K562 (cell line): Measurements from ENCODE around the gene PKHD1. TPM values are rescaled to one million over a fixed set of nuclear protein-coding genes. Genes with fewer than 3 reads are reported as not detected.

Experiments used
- ATAC-seq: fragments of 200-7000 bp; cut with Tn5 transposase; 3 replicates; pipeline ENCODE4 v1.9.1; 2020; ENCODE audit warnings: moderate library complexity
- BruUV-seq: library from RNA; stranded (reverse); fragments of 400-500 nt; replicated peaks from 2 replicates; lab custom pipeline; 2021; lab: Mats Ljungman, UMichigan
- CTCF ChIA-PET: fragments of 300-600 bp; formaldehyde crosslinking; extraction: SDS; loops from one replicate; lab custom pipeline; 2021; ENCODE audit warnings: low intra/inter-chr PET ratio; lab: Yijun Ruan, JAX
- POLR2A ChIA-PET: fragments of 300-600, 350-650 bp; sonication (Branson Sonifier 250); formaldehyde crosslinking; extraction: SDS; loops from one replicate; lab custom pipeline; 2021; ENCODE audit warnings: antibody characterized with exemption, inconsistent platforms; lab: Yijun Ruan, JAX
- DNase-seq, 4 experiments: peaks; one replicate each; pipeline versions ENCODE4 v3.0.0 to v3.0.0-alpha.2; 2011 to 2018; ENCODE audit warnings: low spot score in 3 of 4, mixed read lengths in 3 of 4; ENCODE audit errors: extremely low read depth in 1 of 4
- FAIRE-seq: peaks from 2 replicates; lab custom pipeline; 2011; peaks lifted over from hg19 to GRCh38; lab: Jason Lieb, UNC
- H2AFZ ChIP-seq: 2 replicates; pipeline ENCODE4 v1.6.0; 2011; ENCODE audit warnings: low read depth, low read length, control low read depth, inconsistent platforms
- H3K27ac ChIP-seq: fragments of 200-600 bp; 3 replicates; pipeline ENCODE4 v1.8.0; 2011; ENCODE audit warnings: low read depth, mild to moderate bottlenecking, control low read depth, inconsistent platforms, low read length, moderate library complexity, mixed read lengths; ENCODE audit errors: extremely low read depth
- H3K27me3 ChIP-seq, 2 experiments: fragments of 300-600 bp in 1 of 2; 2 replicates in 1 of 2; 3 replicates in 1 of 2; pipeline versions ENCODE4 v1.6.0 to v1.8.0; 2011; ENCODE audit warnings: inconsistent platforms in 2 of 2, low read length in 2 of 2, mild to moderate bottlenecking in 1 of 2, mixed read lengths in 1 of 2, moderate library complexity in 1 of 2; ENCODE audit not compliant: control insufficient read depth in 2 of 2, insufficient read depth in 2 of 2
- H3K36me3 ChIP-seq: fragments of 300-600 bp; 3 replicates; pipeline ENCODE4 v1.8.0; 2011; ENCODE audit warnings: mild to moderate bottlenecking, low read length, inconsistent platforms; ENCODE audit not compliant: control insufficient read depth, insufficient read depth
- H3K4me1 ChIP-seq, 2 experiments: fragments of 200-600 bp in 1 of 2; replicated peaks in 1 of 2; 2 replicates in 1 of 2; 3 replicates in 1 of 2; pipeline versions ENCODE4 v1.5.1 to v1.8.0; 2011; ENCODE audit warnings: inconsistent platforms in 2 of 2, low read length in 2 of 2, mild to moderate bottlenecking in 1 of 2, mixed read lengths in 1 of 2, moderate library complexity in 1 of 2; ENCODE audit not compliant: control insufficient read depth in 2 of 2, insufficient read depth in 2 of 2
- H3K4me2 ChIP-seq: 2 replicates; pipeline ENCODE4 v1.6.1; 2011; ENCODE audit warnings: low read length, control low read depth, inconsistent platforms, mixed read lengths; ENCODE audit not compliant: insufficient read depth
- H3K4me3 ChIP-seq: fragments of 200-600 bp; sonication (generic), shearing (Covaris generic); 2 replicates; pipeline ENCODE4 v1.5.1; 2016; ENCODE audit warnings: control low read depth, inconsistent platforms
- H3K79me2 ChIP-seq: fragments of 200-600 bp; 3 replicates; pipeline ENCODE4 v1.8.0; 2011; ENCODE audit warnings: low read length, inconsistent platforms; ENCODE audit not compliant: control insufficient read depth, insufficient read depth
- H3K9ac ChIP-seq, 2 experiments: 2 replicates each; pipeline versions ENCODE4 v1.6.0 to v1.6.1; 2011; ENCODE audit warnings: low read depth in 2 of 2, low read length in 2 of 2, control low read depth in 1 of 2, inconsistent platforms in 1 of 2, mild to moderate bottlenecking in 1 of 2, mixed read lengths in 1 of 2; ENCODE audit not compliant: insufficient read depth in 1 of 2
- H3K9me1 ChIP-seq: one replicate; pipeline ENCODE4 v1.6.0; 2011; ENCODE audit warnings: inconsistent platforms, mild to moderate bottlenecking, low read length, moderate library complexity; ENCODE audit not compliant: control insufficient read depth, insufficient read depth
- H3K9me3 ChIP-seq: replicated peaks from 2 replicates; pipeline ENCODE4 v1.5.1; 2011; ENCODE audit warnings: low read depth, low read length, inconsistent platforms; ENCODE audit not compliant: control insufficient read depth, insufficient read depth
- H4K20me1 ChIP-seq: replicated peaks from 2 replicates; pipeline ENCODE4 v1.6.1; 2011; ENCODE audit warnings: low read length, inconsistent platforms, mixed read lengths; ENCODE audit not compliant: control insufficient read depth, insufficient read depth
- EP400 ChIP-seq: fragments of 450-650 bp; IDR thresholded peaks from 2 replicates; pipeline ENCODE4 v1.6.1; 2017; ENCODE audit warnings: antibody characterized with exemption, mild to moderate bottlenecking, moderate library complexity
- FOSL1 ChIP-seq: fragments of 200-800 bp; sonication (Bioruptor generic); conservative IDR thresholded peaks from 2 replicates; pipeline ENCODE4 v1.6.1; 2016; ENCODE audit warnings: missing genetic modification characterization, missing compliant biosample characterization
- JUN ChIP-seq, 2 experiments: sonication (generic) in 1 of 2; formaldehyde crosslinking in 1 of 2; IDR thresholded peaks; 2 replicates each; pipeline versions ENCODE4 v1.6.1 to v1.8.0; 2012 to 2022; ENCODE audit warnings: borderline replicate concordance in 2 of 2, mild to moderate bottlenecking in 2 of 2, improper control_type of control experiment in 1 of 2, low read depth in 1 of 2, low read length in 1 of 2, missing genetic modification reagents in 1 of 2
- KAT7 ChIP-seq: sonication (generic); formaldehyde crosslinking; IDR thresholded peaks from 2 replicates; pipeline ENCODE4 v1.8.0; 2022; ENCODE audit warnings: missing genetic modification reagents, mild to moderate bottlenecking, borderline replicate concordance
- MIER1 ChIP-seq: fragments of 450-650 bp; IDR thresholded peaks from 2 replicates; pipeline ENCODE4 v1.6.1; 2016; ENCODE audit warnings: antibody characterized with exemption, mild to moderate bottlenecking, low read depth
- RBM39 ChIP-seq: fragments of 200-400 bp; formaldehyde crosslinking; optimal IDR thresholded peaks from 2 replicates; pipeline ENCODE3; 2018; ENCODE audit warnings: low read depth, low read length
- RFX7 ChIP-seq: fragments of 250-450 bp; sonication (Bioruptor Pico); IDR thresholded peaks from 2 replicates; pipeline ENCODE4 v1.5.1; 2021; ENCODE audit warnings: mild to moderate bottlenecking
- SLC30A9 ChIP-seq: fragments of 250-450 bp; sonication (Bioruptor Pico); IDR thresholded peaks from 2 replicates; pipeline ENCODE4 v1.8.0; 2022; ENCODE audit warnings: mild to moderate bottlenecking, moderate library complexity
- TEAD1 ChIP-seq, 2 experiments: fragments of 450-650 bp in 1 of 2; sonication (generic) in 1 of 2; formaldehyde crosslinking; IDR thresholded peaks; 2 replicates each; pipeline versions ENCODE4 v1.4.0 to v1.8.0; 2020 to 2022; ENCODE audit warnings: mild to moderate bottlenecking in 2 of 2, missing genetic modification reagents in 1 of 2
- TRIM28 ChIP-seq: fragments of 450-650 bp; IDR thresholded peaks from 2 replicates; pipeline ENCODE4 v1.6.1; 2017
- ZC3H8 ChIP-seq: fragments of 450-650 bp; IDR thresholded peaks from 2 replicates; pipeline ENCODE4 v1.6.1; 2017
- ZNF140 ChIP-seq: fragments of 250-450 bp; sonication (Bioruptor Pico); IDR thresholded peaks from 2 replicates; pipeline ENCODE4 v1.8.0; 2021; ENCODE audit warnings: moderate library complexity, mild to moderate bottlenecking, inconsistent platforms
- ZNF408 ChIP-seq: fragments of 250-450 bp; sonication (Bioruptor Pico); IDR thresholded peaks from 2 replicates; pipeline ENCODE4 v1.4.0; 2020; ENCODE audit warnings: low read depth, mild to moderate bottlenecking, moderate library complexity
- ZNF551 ChIP-seq: fragments of 250-450 bp; sonication (Bioruptor Pico); IDR thresholded peaks from 2 replicates; pipeline ENCODE4 v1.5.0; 2021; ENCODE audit warnings: mild to moderate bottlenecking, moderate library complexity
- ZNF584 ChIP-seq: fragments of 200-800 bp; sonication (Bioruptor generic); IDR thresholded peaks from 2 replicates; pipeline ENCODE4 v1.6.1; 2016; ENCODE audit warnings: low read depth, mild to moderate bottlenecking, missing genetic modification characterization, missing compliant biosample characterization
- WGBS: fragments of 100-300 bp; shearing (Covaris generic); methylation state at CpG from one replicate; pipeline ENCODE4 v1.1.6; 2016; ENCODE audit warnings: low coverage, mixed read lengths; ENCODE audit not compliant: insufficient coverage; ENCODE audit errors: missing lambda C conversion rate; 5-methylcytosine and 5-hydroxymethylcytosine counted together
- in situ Hi-C: fragments of 300-500 bp; cut with MboI; formaldehyde crosslinking; loops from 4 replicates; pipeline ENCODE4 v1.15.0; 2018; ENCODE audit warnings: inconsistent platforms, mixed read lengths
- intact Hi-C: fragments of 100-400 bp; cut with micrococcal nuclease; formaldehyde crosslinking; loops from 2 replicates; pipeline ENCODE4 v1.14.2; 2022
- polyA plus RNA-seq, 8 experiments: library from polyadenylated mRNA; depleted of rRNA in 4 of 8; stranded (reverse) in 5 of 8; unstranded in 3 of 8; fragments of >200 nt; fragmentation: Nextera tagmentation in 2 of 8; fragmentation: Illumina TruSeq in 1 of 8; extraction: Ambion mirVana in 2 of 8; extraction: Trizol in 1 of 8; gene quantifications; 2 replicates each; pipeline versions ENCODE4 v1.2.1 to v1.2.3, GENCODE V29; 2011 to 2014; ENCODE audit warnings: inconsistent platforms in 1 of 8, missing spikeins in 1 of 8
- total RNA-seq, 7 experiments: library from RNA; depleted of rRNA in 6 of 7; stranded (reverse); fragments of >200 nt in 6 of 7; fragmentation: Illumina TruSeq in 2 of 7; extraction: Trizol in 2 of 7; gene quantifications; 2 replicates each; pipeline versions ENCODE4 v1.2.1 to v1.2.3, GENCODE V29; 2011 to 2021; ENCODE audit warnings: low replicate concordance in 1 of 7
- TF ChIP-seq, protein P1 (sequence below): fragments of 250-450 bp; sonication (Bioruptor Pico); IDR thresholded peaks from 2 replicates; pipeline ENCODE4 v1.5.0; 2021; ENCODE audit warnings: mild to moderate bottlenecking, moderate library complexity
- TF ChIP-seq, protein P2 (sequence below): fragments of 250-450 bp; sonication (Bioruptor Pico); IDR thresholded peaks from 2 replicates; pipeline ENCODE4 v1.5.0; 2020; ENCODE audit warnings: mild to moderate bottlenecking, borderline replicate concordance

PKHD1 gene
- total and polyA plus RNA-seq, 9 of the 15 experiments (the other 6 are each of a cell fraction or from before 2014, with no cell fraction given) = 0.01 to 0.04 (median 0.01) TPM; not detected in 6

DNA sequence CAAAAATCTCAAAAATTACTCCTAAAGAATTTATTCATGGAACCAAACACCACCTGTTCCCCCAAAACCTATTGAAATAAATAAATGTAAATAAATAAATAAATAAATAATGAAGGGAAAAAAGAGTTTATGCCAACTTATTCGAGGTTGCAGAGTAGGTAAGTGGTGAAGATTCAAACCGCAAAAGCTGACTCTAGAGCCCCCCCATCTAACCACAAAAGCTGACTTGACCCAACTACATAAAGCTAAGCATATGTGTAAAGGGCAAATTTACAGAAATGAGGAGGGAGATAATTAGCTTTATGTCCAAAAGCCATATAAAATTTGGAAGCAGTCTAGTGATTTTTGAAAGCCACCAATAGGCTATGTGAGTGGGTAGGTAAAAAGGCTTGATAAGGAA is 486.9 kb downstream of the PKHD1 start:
- Histone ChIP-seq H3K4me2 (no peak overlapping the region), H4K20me1 (no peaks in the 10 kb centered on the region), H3K27ac (no peak overlapping the region), H3K79me2 (no peaks in the 10 kb centered on the region), H3K27me3 (no peaks in the 10 kb centered on the region), H3K9me1 (no peaks in the 10 kb centered on the region), H3K4me3 (no peak overlapping the region), H3K4me1 (no peaks in the 10 kb centered on the region), H2AFZ (no peak overlapping the region), H3K9ac (no peak overlapping the region), H3K36me3 (no peaks in the 10 kb centered on the region), H3K9me3 (no peaks in the 10 kb centered on the region)
- BruUV-seq = no TSS peak
- WGBS = 0% methylated on average over 2 of the region's 2 CpGs
- TF ChIP-seq FOSL1 (no peak), RBM39 (no peak), ZNF584 (CRISPR knock-in tag) (no peak), EP400 (no peak), JUN (IDR thresholded peaks at IDR 0.05; ENCODE audit: borderline replicate concordance, low read depth, low read length) (no peak), JUN (CRISPR knock-in tag; IDR thresholded peaks at IDR 0.05; ENCODE audit: borderline replicate concordance) (no peak), KAT7 (CRISPR knock-in tag) (no peak), ZNF551 (no peak), RFX7 (no peak), ZNF408 (CRISPR knock-in tag) (no peak), TEAD1 (CRISPR knock-in tag; IDR thresholded peaks at IDR 0.05) (no peak), SLC30A9 (CRISPR knock-in tag) (no peak), TRIM28 (no peak), ZC3H8 (no peak), MIER1 (no peak), ZNF140 (CRISPR knock-in tag) (no peak)
- TF ChIP-seq, protein P1, sequence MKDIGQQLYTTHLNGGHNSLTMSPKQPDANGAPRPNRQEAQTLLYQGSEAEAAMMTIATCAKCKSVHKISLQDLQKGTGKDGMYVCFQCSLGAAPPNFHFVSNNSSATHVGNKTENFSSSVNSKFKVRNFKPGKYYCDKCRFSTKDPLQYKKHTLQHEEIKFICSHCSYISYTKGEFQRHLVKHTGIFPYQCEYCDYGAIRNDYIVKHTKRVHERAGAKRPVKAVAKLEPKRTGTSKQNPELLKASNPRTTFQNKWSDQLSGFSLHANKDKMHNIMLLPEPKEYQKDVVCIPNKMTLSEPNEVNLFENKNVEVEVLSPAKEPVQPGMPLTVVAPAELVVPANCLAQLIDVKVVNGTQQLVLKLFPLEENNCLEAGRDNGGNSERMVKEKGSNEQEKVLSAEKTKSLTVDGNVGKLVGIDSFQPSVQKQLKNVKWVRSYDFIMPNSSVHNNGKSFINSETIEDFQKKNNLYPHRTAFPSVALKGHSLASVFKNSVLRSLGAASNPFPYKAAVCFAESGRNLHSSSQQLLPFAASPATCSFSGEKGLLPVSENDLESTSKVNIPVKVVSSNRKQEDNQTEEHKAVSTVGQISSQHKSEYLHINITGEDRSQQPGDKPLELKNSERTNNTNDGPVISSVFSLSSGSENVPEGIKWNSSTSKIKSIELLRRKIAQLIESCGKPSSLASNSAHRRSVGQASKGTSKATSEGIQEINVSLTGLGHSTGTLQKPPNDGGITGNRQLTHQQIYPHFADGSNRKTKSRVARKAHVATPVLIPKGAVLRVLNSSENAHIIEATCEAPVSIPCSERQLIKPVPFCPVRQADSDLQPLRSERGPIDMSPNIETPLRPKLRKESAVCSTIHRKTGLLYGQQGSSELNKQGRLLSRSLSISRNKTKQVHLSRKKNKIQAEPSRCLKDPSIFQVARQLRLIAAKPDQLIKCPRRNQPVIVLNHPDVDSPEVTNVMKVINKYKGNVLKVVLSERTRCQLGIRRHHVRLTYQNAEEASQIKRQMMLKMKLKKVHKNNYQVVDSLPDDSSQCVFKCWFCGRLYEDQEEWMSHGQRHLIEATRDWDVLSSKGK (CRISPR knock-in tag) = no peak
- TF ChIP-seq, protein P2, sequence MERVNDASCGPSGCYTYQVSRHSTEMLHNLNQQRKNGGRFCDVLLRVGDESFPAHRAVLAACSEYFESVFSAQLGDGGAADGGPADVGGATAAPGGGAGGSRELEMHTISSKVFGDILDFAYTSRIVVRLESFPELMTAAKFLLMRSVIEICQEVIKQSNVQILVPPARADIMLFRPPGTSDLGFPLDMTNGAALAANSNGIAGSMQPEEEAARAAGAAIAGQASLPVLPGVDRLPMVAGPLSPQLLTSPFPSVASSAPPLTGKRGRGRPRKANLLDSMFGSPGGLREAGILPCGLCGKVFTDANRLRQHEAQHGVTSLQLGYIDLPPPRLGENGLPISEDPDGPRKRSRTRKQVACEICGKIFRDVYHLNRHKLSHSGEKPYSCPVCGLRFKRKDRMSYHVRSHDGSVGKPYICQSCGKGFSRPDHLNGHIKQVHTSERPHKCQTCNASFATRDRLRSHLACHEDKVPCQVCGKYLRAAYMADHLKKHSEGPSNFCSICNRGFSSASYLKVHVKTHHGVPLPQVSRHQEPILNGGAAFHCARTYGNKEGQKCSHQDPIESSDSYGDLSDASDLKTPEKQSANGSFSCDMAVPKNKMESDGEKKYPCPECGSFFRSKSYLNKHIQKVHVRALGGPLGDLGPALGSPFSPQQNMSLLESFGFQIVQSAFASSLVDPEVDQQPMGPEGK (CRISPR knock-in tag) = no peak
- CTCF ChIA-PET = no interaction called here
- ATAC-seq (no peak), DNase-seq (no peak), FAIRE-seq (no peak)
- intact Hi-C loops = no loop called here
- in situ Hi-C loops = no loop called here
- POLR2A ChIA-PET = no interaction called here
